D341Med (cell line): ENCODE data around the gene TSSK1B.

Source experiments
- DNase-seq: peaks from one replicate; pipeline ENCODE4 v3.0.0; 2012; ENCODE audit warnings: low spot score

TSSK1B gene

DNA sequence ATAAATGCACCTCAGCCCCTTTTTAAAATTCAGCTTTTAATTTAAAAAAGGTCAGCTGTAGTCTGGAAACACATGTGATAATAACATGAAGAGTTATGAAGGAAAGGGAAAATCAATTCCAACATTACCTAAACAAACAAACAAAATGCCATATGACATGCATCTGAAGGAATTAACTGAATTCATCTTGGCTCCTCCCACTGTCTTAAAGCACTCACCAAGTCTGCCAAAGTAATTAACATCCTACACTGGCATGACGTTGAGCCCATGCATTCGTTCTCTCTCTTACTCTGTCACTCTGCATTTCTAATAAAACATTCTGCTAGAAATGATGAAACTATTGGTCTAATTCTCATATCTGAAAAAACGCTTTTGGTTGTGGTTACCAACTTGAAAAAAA is 37.7 kb downstream of the TSSK1B start:
- DNase-seq: no peak

DNA sequence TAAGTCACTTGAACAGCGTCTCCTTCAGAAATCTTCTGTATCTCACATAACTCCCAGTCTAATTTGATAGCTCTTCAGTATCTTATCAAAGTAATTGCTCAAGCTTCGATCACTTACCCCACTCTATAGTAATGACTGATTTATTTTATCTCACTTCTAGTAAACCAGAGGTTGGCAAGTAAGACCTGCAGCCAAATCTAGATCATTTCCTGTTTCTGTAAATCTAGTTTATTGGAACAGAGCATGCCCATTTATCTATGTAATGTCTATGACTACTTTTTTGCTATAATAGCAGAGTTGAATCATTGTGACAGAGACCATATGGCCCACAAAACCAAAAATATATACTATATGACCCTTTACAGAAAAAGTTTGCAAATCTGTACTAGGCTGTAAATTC is 40.1 kb downstream of the TSSK1B start:
- DNase-seq: no peak

DNA sequence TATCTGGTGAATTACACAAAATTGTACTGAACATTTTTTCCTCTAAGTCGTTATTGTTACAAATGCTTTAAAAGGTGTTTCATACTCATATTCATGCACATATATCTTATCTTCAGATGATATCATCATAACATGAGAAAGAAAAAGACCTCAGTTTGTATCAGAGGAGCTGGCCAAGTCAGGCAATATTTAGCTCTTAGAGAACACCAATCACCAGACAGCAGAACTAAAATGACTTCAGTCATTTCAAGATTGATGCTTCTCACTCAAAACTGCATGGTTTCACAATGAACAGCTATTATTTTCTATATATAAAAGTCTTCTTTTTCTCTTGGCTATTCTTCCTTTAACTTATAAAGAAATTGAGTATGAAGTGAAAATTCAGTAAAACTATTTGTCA is 44.6 kb downstream of the TSSK1B start:
- no peak for DNase-seq

DNA sequence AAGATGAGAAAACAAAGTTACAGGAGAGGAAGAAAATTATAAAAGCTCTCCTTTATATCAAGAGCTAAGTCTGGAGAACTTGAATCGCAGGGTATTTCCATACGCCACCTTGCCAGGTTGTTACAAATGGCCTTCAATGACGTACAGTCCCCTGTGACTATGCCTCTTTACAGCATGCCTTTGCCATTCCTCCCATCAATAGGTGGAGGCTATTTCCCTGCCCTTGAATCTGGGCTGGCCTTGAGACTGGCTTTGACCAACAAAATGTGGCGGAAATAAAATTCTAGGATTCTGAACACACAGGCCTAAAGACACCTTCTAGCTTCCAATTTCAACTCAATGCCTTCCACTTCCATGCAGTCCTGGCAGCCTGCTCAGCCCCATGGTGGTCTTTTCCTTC is 45.7 kb downstream of the TSSK1B start:
- no peak for DNase-seq

DNA sequence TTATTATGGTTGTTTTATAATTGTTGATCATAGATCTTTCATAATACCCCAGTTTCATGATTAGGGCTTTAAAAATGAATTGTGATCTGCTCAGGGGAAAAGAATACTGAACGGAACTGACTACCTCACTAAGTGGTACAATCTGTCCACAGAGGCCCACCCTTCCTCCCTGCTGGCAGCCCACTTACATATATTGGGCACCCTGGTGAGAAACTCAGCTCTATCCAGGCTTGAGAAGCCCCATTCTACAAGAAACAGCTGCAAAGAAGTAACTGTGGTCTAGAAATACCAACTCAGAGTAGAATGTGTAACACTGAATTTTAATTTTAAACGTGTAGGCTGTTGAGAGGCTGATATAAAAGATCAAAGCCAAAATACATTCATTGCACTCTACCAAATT is 46.9 kb downstream of the TSSK1B start:
- no peak for DNase-seq

DNA sequence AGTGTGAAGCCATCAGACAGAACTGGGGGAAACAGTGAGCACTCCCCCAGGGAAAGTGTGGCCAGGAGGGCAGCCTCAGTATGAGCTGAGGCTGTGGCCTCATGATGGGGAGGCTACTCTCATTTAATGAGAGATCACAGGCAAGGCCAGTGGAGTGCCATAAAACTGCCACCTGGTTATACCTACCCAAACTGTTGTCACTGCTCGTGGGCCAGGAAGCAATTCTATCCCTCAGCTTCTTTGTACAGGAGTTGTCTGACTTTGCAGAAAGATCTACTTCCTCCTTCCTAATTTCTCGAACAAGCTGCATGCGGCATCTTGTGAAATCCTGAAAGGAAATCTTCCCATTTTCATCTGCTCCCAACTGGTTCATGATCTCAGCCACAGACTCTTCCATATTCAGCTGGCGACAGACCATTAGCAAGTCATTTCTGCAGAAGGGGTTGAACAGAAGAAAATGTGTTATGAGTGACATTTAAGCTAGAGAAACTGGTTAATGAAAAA is 50.0 kb downstream of the TSSK1B start:
- DNase-seq: no peak

DNA sequence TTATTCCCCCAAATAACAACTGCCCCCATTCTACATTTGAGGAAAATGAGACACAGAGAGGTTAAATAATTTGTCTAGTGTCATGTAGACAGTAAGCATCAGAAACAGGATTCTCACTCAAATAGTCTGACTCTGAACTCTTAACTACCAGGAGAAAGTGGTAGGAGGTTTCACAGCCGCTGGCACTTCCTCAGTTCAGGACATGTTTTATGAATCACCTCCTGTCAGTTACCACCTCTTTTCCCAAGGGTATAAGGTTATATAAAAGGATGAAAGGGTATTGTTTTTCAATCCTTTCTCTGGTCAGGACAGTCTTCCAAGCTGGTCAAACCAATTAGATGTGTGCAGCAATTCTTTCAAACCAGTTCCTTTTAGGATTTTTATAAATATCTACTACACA is 52.1 kb downstream of the TSSK1B start:
- no peak for DNase-seq
